ENCODE data around the gene NEK6.

The NEK6 gene

GRCh38 chr9:124359855-124360678, 102.3 kb downstream of the NEK6 start:
- H4K91ac ChIP-seq (ENCODE audit: low read length) = no peak overlapping the region
- no peak overlapping the region for H2BK120ac ChIP-seq (ENCODE audit: low read depth, low read length)

GRCh38 chr9:124361128-124361527, 103.4 kb downstream of the NEK6 start:
- Histone ChIP-seq H2AFZ (ENCODE audit: low read depth, low read length) (no peak overlapping the region), H3K27ac (ENCODE audit: low read length, poor library complexity, severe bottlenecking) (no peak overlapping the region), H3K79me1 (replicated peaks; ENCODE audit: low read length, poor library complexity, severe bottlenecking) (peaks cover 25% of the 10 kb centered on the region), H3K14ac (ENCODE audit: low read length in 2 of 2) (no peak overlapping the region), H3K4ac (ENCODE audit: low read depth in 1 of 2, low read length in 2 of 2) (no peak overlapping the region), H3K4me2 (ENCODE audit: low read length, poor library complexity, severe bottlenecking) (no peak overlapping the region), H3K23ac (ENCODE audit: low read length in 2 of 2) (no peak overlapping the region), H2BK120ac (ENCODE audit: low read depth, low read length) (no peak overlapping the region), H4K8ac (ENCODE audit: low read length) (no peak overlapping the region), H4K91ac (ENCODE audit: low read length) (no peak overlapping the region), H2BK5ac (ENCODE audit: low read depth, low read length, poor library complexity, severe bottlenecking) (no peak overlapping the region), H3K4me1 (ENCODE audit: control insufficient read depth, insufficient read depth, low read depth, low read length) (peaks cover 15% of the 10 kb centered on the region), H3K27me3 (ENCODE audit: control insufficient read depth in 1 of 2, insufficient read depth in 1 of 2, low read length in 2 of 2) (no peaks in the 10 kb centered on the region), H3K9ac (ENCODE audit: low read length) (no peak overlapping the region), H2BK12ac (ENCODE audit: low read length in 2 of 2) (no peak overlapping the region), H3K18ac (ENCODE audit: low read depth in 1 of 2, low read length in 2 of 2) (no peak overlapping the region), H3K36me3 (ENCODE audit: control insufficient read depth in 1 of 2, insufficient read depth in 2 of 2, low read depth in 1 of 2, low read length in 2 of 2) (peaks cover 33 to 42% of the 10 kb centered on the region in 2 experiments), H3K4me3 (ENCODE audit: insufficient read depth in 1 of 2, low read depth in 1 of 2, low read length in 2 of 2) (no peak overlapping the region), H2AK5ac (ENCODE audit: low read length, severe bottlenecking) (no peak overlapping the region), H3K9me3 (ENCODE audit: control insufficient read depth, low read length) (no peaks in the 10 kb centered on the region), H2BK15ac (ENCODE audit: low read depth, poor library complexity, severe bottlenecking) (no peak overlapping the region)
- no peak for DNase-seq
- WGBS = 97% methylated on average over 8 of the region's 8 CpGs

More at GRCh38 chr9:124359855-124360678, 102.3 kb downstream of the NEK6 start:
- Histone ChIP-seq H3K14ac (ENCODE audit: low read length in 2 of 2) (no peak overlapping the region), H3K18ac (ENCODE audit: low read depth in 1 of 2, low read length in 2 of 2) (no peak overlapping the region), H2BK5ac (ENCODE audit: low read depth, low read length, poor library complexity, severe bottlenecking) (no peak overlapping the region), H3K4me1 (ENCODE audit: control insufficient read depth, insufficient read depth, low read depth, low read length) (peaks cover 19% of the 10 kb centered on the region), H4K8ac (ENCODE audit: low read length) (peak overlapping the region; percentile 12), H2AK5ac (ENCODE audit: low read length, severe bottlenecking) (no peak overlapping the region), H3K9me3 (ENCODE audit: control insufficient read depth, low read length) (no peaks in the 10 kb centered on the region), H3K23ac (ENCODE audit: low read length in 2 of 2) (no peak overlapping the region), H3K4me2 (ENCODE audit: low read length, poor library complexity, severe bottlenecking) (no peak overlapping the region), H3K4me3 (ENCODE audit: insufficient read depth in 1 of 2, low read depth in 1 of 2, low read length in 2 of 2) (no peak overlapping the region), H3K79me1 (replicated peaks; ENCODE audit: low read length, poor library complexity, severe bottlenecking) (peaks cover 29% of the 10 kb centered on the region), H3K4ac (ENCODE audit: low read depth in 1 of 2, low read length in 2 of 2) (no peak overlapping the region), H3K9ac (ENCODE audit: low read length) (no peak overlapping the region), H2AFZ (ENCODE audit: low read depth, low read length) (no peak overlapping the region), H3K36me3 (ENCODE audit: control insufficient read depth in 1 of 2, insufficient read depth in 2 of 2, low read depth in 1 of 2, low read length in 2 of 2) (peaks cover 44 to 46% of the 10 kb centered on the region in 2 experiments), H2BK12ac (ENCODE audit: low read length in 2 of 2) (no peak overlapping the region), H3K27ac (ENCODE audit: low read length, poor library complexity, severe bottlenecking) (no peak overlapping the region), H3K27me3 (ENCODE audit: control insufficient read depth in 1 of 2, insufficient read depth in 1 of 2, low read length in 2 of 2) (no peaks in the 10 kb centered on the region), H2BK15ac (ENCODE audit: low read depth, poor library complexity, severe bottlenecking) (no peak overlapping the region)
- 92% methylated on average over 10 of the region's 11 CpGs for WGBS
- DNase-seq = no peak

GRCh38 chr9:124363326-124364096, 105.8 kb downstream of the NEK6 start:
- H4K8ac ChIP-seq (ENCODE audit: low read length) = no peak overlapping the region
- no peak overlapping the region for H2AK5ac ChIP-seq (ENCODE audit: low read length, severe bottlenecking)
- H2BK12ac ChIP-seq (ENCODE audit: low read length in 2 of 2) = no peak overlapping the region
- H2AFZ ChIP-seq (ENCODE audit: low read depth, low read length) = no peak overlapping the region
- H3K23ac ChIP-seq (ENCODE audit: low read length in 2 of 2) = no peak overlapping the region
- no peak overlapping the region for H3K18ac ChIP-seq (ENCODE audit: low read depth in 1 of 2, low read length in 2 of 2)
- H3K9me3 ChIP-seq (ENCODE audit: control insufficient read depth, low read length) = no peaks in the 10 kb centered on the region
- WGBS = 94% methylated on average over 21 of the region's 21 CpGs
- H2BK120ac ChIP-seq (ENCODE audit: low read depth, low read length) = no peak overlapping the region
- no peak overlapping the region for H3K4me3 ChIP-seq (ENCODE audit: insufficient read depth in 1 of 2, low read depth in 1 of 2, low read length in 2 of 2)
- H3K79me1 ChIP-seq (replicated peaks; ENCODE audit: low read length, poor library complexity, severe bottlenecking) = peaks cover 29% of the 10 kb centered on the region
- H4K91ac ChIP-seq (ENCODE audit: low read length) = no peak overlapping the region
- H2BK15ac ChIP-seq (ENCODE audit: low read depth, poor library complexity, severe bottlenecking) = no peak overlapping the region
- no peak overlapping the region for H3K4me2 ChIP-seq (ENCODE audit: low read length, poor library complexity, severe bottlenecking)
- no peak overlapping the region for H3K14ac ChIP-seq (ENCODE audit: low read length in 2 of 2)
- H3K9ac ChIP-seq (ENCODE audit: low read length) = no peak overlapping the region
- no peak overlapping the region for H3K27ac ChIP-seq (ENCODE audit: low read length, poor library complexity, severe bottlenecking)
- DNase-seq = no peak
- no peaks in the 10 kb centered on the region for H3K27me3 ChIP-seq (ENCODE audit: control insufficient read depth in 1 of 2, insufficient read depth in 1 of 2, low read length in 2 of 2)
- no peak overlapping the region for H3K4ac ChIP-seq (ENCODE audit: low read depth in 1 of 2, low read length in 2 of 2)
- H3K36me3 ChIP-seq (ENCODE audit: control insufficient read depth in 1 of 2, insufficient read depth in 2 of 2, low read depth in 1 of 2, low read length in 2 of 2) = peaks cover 21 to 39% of the 10 kb centered on the region in 2 experiments
- H2BK5ac ChIP-seq (ENCODE audit: low read depth, low read length, poor library complexity, severe bottlenecking) = no peak overlapping the region
- peaks cover 13% of the 10 kb centered on the region for H3K4me1 ChIP-seq (ENCODE audit: control insufficient read depth, insufficient read depth, low read depth, low read length)

GRCh38 chr9:124364141-124364540, 106.4 kb downstream of the NEK6 start:
- 94% methylated on average over 4 of the region's 4 CpGs for WGBS
- Histone ChIP-seq H2AFZ (ENCODE audit: low read depth, low read length) (no peak overlapping the region), H3K4me3 (ENCODE audit: insufficient read depth in 1 of 2, low read depth in 1 of 2, low read length in 2 of 2) (no peak overlapping the region), H2BK12ac (ENCODE audit: low read length in 2 of 2) (no peak overlapping the region), H3K4me2 (ENCODE audit: low read length, poor library complexity, severe bottlenecking) (no peak overlapping the region), H3K9ac (ENCODE audit: low read length) (no peak overlapping the region), H3K36me3 (ENCODE audit: control insufficient read depth in 1 of 2, insufficient read depth in 2 of 2, low read depth in 1 of 2, low read length in 2 of 2) (peaks cover 20 to 36% of the 10 kb centered on the region in 2 experiments), H3K79me1 (replicated peaks; ENCODE audit: low read length, poor library complexity, severe bottlenecking) (peaks cover 30% of the 10 kb centered on the region), H4K8ac (ENCODE audit: low read length) (no peak overlapping the region), H3K9me3 (ENCODE audit: control insufficient read depth, low read length) (no peaks in the 10 kb centered on the region), H3K18ac (ENCODE audit: low read depth in 1 of 2, low read length in 2 of 2) (no peak overlapping the region), H4K91ac (ENCODE audit: low read length) (no peak overlapping the region), H2AK5ac (ENCODE audit: low read length, severe bottlenecking) (no peak overlapping the region), H3K27me3 (ENCODE audit: control insufficient read depth in 1 of 2, insufficient read depth in 1 of 2, low read length in 2 of 2) (no peaks in the 10 kb centered on the region), H3K23ac (ENCODE audit: low read length in 2 of 2) (no peak overlapping the region), H3K4ac (ENCODE audit: low read depth in 1 of 2, low read length in 2 of 2) (no peak overlapping the region), H2BK5ac (ENCODE audit: low read depth, low read length, poor library complexity, severe bottlenecking) (no peak overlapping the region), H3K27ac (ENCODE audit: low read length, poor library complexity, severe bottlenecking) (no peak overlapping the region), H2BK15ac (ENCODE audit: low read depth, poor library complexity, severe bottlenecking) (no peak overlapping the region), H2BK120ac (ENCODE audit: low read depth, low read length) (no peak overlapping the region), H3K14ac (ENCODE audit: low read length in 2 of 2) (no peak overlapping the region), H3K4me1 (ENCODE audit: control insufficient read depth, insufficient read depth, low read depth, low read length) (peaks cover 12% of the 10 kb centered on the region)
- DNase-seq = no peak

Data from mesenchymal stem cell (in vitro differentiated cells and primary cell).